Hepatocyte (in vitro differentiated cells): ENCODE measurements around the gene DYRK2. TPM values are rescaled to one million over a fixed set of nuclear protein-coding genes. Genes with fewer than 3 reads are reported as not detected.

Experiments used
- DNase-seq: peaks from one replicate; pipeline ENCODE4 v3.0.0-alpha.2; 2016; ENCODE audit warnings: low spot score
- H2AFZ ChIP-seq: fragments of 200-600 bp; sonication (generic); 2 replicates; pipeline ENCODE4 v1.6.0; 2016; ENCODE audit warnings: antibody characterized with exemption, mild to moderate bottlenecking
- H3K27ac ChIP-seq: fragments of 200-600 bp; sonication (generic); 2 replicates; pipeline ENCODE4 v1.5.1; 2016; ENCODE audit warnings: mild to moderate bottlenecking
- H3K27me3 ChIP-seq: fragments of 200-600 bp; sonication (generic); 2 replicates; pipeline ENCODE4 v1.6.1; 2016
- H3K36me3 ChIP-seq: fragments of 200-600 bp; sonication (generic); replicated peaks from 2 replicates; pipeline ENCODE4 v1.5.1; 2016; ENCODE audit warnings: low read depth; ENCODE audit not compliant: insufficient read depth
- H3K4me1 ChIP-seq: fragments of 200-600 bp; sonication (generic); 2 replicates; pipeline ENCODE4 v1.5.1; 2016; ENCODE audit warnings: mild to moderate bottlenecking, moderate library complexity; ENCODE audit not compliant: insufficient read depth
- H3K4me2 ChIP-seq: fragments of 200-600 bp; sonication (generic); 2 replicates; pipeline ENCODE4 v1.6.0; 2016
- H3K4me3 ChIP-seq: fragments of 200-600 bp; sonication (generic); 2 replicates; pipeline ENCODE4 v1.5.1; 2016; ENCODE audit warnings: mild to moderate bottlenecking
- H3K79me2 ChIP-seq: fragments of 200-600 bp; sonication (generic); 2 replicates; pipeline ENCODE4 v1.6.0; 2017; ENCODE audit warnings: mild to moderate bottlenecking
- H3K9me2 ChIP-seq: fragments of 200-600 bp; sonication (generic); replicated peaks from 2 replicates; pipeline ENCODE4 v1.6.0; 2017; ENCODE audit warnings: mild to moderate bottlenecking; ENCODE audit not compliant: insufficient read depth
- H3K9me3 ChIP-seq: fragments of 200-600 bp; sonication (generic); 2 replicates; pipeline ENCODE4 v1.5.1; 2016; ENCODE audit warnings: low read depth, mild to moderate bottlenecking
- H4K20me1 ChIP-seq: fragments of 200-600 bp; sonication (generic); 2 replicates; pipeline ENCODE4 v1.6.0; 2016; ENCODE audit warnings: mild to moderate bottlenecking; ENCODE audit not compliant: insufficient read depth, poor library complexity, severe bottlenecking
- EZH2 ChIP-seq: fragments of 200-600 bp; sonication (generic); IDR thresholded peaks from 2 replicates; pipeline ENCODE4 v1.6.1; 2016; ENCODE audit warnings: antibody characterized with exemption, mild to moderate bottlenecking, borderline replicate concordance
- EZH2phosphoT487 ChIP-seq: fragments of 200-600 bp; sonication (generic); IDR thresholded peaks from one replicate; pipeline ENCODE4 v1.6.1; 2018; ENCODE audit warnings: antibody characterized with exemption, mild to moderate bottlenecking, low read depth, moderate library complexity; ENCODE audit not compliant: unreplicated experiment, severe bottlenecking
- WGBS: methylation state at CpG from one replicate; pipeline ENCODE4 v1.1.6; 2016; ENCODE audit warnings: low lambda C conversion rate; ENCODE audit errors: missing lambda C conversion rate; 5-methylcytosine and 5-hydroxymethylcytosine counted together
- polyA plus RNA-seq: library from polyadenylated mRNA; unstranded; fragments of >200 nt; fragmentation: Nextera tagmentation; extraction: Ambion mirVana; gene quantifications from 2 replicates; pipeline ENCODE4 v1.2.1, GENCODE V29; 2016
- total RNA-seq: library from RNA; depleted of rRNA; stranded (reverse); fragments of >200 nt; gene quantifications from 2 replicates; pipeline ENCODE4 v1.2.3, GENCODE V29; 2014
- TF ChIP-seq, protein P1 (sequence below): fragments of 200-600 bp; sonication (generic); IDR thresholded peaks from 2 replicates; pipeline ENCODE4 v1.5.1; 2016; ENCODE audit warnings: antibody characterized with exemption, mild to moderate bottlenecking; ENCODE audit not compliant: poor library complexity

Gene DYRK2
- total and polyA plus RNA-seq, 2 experiments from 2014 or later, result 18.4 to 39.2 TPM

DNA sequence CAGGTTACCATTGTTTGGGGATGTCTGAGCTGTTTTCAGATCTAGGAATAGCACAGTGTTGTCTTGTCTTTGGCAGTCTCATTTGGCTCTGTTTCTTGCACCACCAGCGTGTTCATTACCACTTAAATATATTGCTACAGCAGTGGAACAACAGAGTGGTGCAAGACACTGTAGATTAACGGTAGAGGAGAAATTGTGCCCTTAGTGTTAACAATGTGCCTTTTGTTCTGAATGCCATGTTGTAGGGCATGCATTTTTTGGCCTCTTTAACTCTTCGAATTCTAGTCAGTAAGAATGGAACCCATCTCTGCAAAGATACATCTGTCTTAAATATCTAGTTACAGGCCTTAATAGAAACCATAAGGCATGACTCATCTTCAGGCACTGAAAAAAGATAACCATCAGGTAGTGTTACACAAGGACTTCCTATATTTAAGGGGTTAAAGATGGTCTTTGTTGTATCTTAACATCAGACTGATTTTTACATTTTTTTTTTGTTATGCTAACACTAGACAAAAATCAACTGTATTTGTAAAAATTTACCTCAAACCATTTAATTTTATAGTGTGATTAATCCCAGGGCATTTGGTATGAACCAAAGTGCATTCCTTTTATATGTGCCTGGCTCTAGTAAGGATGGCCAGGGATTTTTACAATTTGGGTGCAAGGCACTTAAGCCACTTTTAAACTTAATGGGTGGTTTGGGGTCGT lies 12.9 kb downstream of the DYRK2 start:
- H3K4me3 ChIP-seq, result no peak overlapping the region
- H3K9me2 ChIP-seq, result no peaks in the 10 kb centered on the region
- peak overlapping the region; percentile 29 for H3K27ac ChIP-seq
- no peak overlapping the region for H3K4me2 ChIP-seq
- no peaks in the 10 kb centered on the region for H3K4me1 ChIP-seq
- H3K79me2 ChIP-seq, result peaks cover 84% of the 10 kb centered on the region
- H3K9me3 ChIP-seq, result no peaks in the 10 kb centered on the region
- peaks cover 40% of the 10 kb centered on the region for H4K20me1 ChIP-seq
- TF ChIP-seq EZH2 (no peak), EZH2phosphoT487 (no peak)
- TF ChIP-seq, protein P1, sequence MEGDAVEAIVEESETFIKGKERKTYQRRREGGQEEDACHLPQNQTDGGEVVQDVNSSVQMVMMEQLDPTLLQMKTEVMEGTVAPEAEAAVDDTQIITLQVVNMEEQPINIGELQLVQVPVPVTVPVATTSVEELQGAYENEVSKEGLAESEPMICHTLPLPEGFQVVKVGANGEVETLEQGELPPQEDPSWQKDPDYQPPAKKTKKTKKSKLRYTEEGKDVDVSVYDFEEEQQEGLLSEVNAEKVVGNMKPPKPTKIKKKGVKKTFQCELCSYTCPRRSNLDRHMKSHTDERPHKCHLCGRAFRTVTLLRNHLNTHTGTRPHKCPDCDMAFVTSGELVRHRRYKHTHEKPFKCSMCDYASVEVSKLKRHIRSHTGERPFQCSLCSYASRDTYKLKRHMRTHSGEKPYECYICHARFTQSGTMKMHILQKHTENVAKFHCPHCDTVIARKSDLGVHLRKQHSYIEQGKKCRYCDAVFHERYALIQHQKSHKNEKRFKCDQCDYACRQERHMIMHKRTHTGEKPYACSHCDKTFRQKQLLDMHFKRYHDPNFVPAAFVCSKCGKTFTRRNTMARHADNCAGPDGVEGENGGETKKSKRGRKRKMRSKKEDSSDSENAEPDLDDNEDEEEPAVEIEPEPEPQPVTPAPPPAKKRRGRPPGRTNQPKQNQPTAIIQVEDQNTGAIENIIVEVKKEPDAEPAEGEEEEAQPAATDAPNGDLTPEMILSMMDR, result no peak
- H2AFZ ChIP-seq, result no peak overlapping the region
- WGBS, result 57% methylated on average over 4 of the region's 4 CpGs
- H3K27me3 ChIP-seq, result no peaks in the 10 kb centered on the region
- no peaks in the 10 kb centered on the region for H3K36me3 ChIP-seq
- no peak for DNase-seq

DNA sequence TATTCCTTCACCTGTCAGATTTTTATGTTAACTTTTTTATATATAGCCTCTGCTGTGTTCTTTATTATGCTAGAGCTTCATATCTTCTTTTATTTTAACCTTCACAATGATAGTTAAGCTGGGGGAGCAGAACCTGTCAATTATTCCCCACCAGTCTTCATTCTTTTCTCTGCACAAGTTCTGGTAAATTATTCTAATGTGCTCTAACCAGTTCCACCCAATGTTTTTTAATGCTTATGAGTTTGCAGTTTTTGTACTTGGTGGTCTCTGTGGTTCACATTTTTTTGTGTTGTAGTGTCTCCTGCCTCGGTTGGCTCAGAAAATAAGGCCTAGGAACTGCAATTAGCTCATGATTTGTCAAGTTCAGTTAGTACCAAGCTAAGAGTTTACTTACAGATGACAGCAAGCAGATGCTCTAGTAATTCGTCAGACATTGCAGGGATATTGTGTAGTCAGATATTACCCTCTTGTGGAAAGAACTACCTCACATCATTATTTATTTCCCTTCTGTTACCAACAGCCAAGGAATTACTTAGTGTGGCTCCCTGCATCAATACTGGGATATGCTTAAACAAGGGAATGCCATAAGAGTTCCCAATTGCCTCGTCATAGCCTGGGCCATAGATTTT lies 14.5 kb downstream of the DYRK2 start:
- H3K36me3 ChIP-seq, result no peaks in the 10 kb centered on the region
- no peaks in the 10 kb centered on the region for H3K4me1 ChIP-seq
- WGBS, result 76% methylated on average over 3 of the region's 3 CpGs
- H3K79me2 ChIP-seq, result peaks cover 68% of the 10 kb centered on the region
- H3K9me2 ChIP-seq, result no peaks in the 10 kb centered on the region
- H3K27me3 ChIP-seq, result no peaks in the 10 kb centered on the region
- H3K4me2 ChIP-seq, result no peak overlapping the region
- TF ChIP-seq EZH2 (no peak), EZH2phosphoT487 (no peak)
- H2AFZ ChIP-seq, result no peak overlapping the region
- H4K20me1 ChIP-seq, result peaks cover 35% of the 10 kb centered on the region
- H3K27ac ChIP-seq, result no peak overlapping the region
- no peak for DNase-seq
- H3K4me3 ChIP-seq, result no peak overlapping the region
- no peaks in the 10 kb centered on the region for H3K9me3 ChIP-seq

DNA sequence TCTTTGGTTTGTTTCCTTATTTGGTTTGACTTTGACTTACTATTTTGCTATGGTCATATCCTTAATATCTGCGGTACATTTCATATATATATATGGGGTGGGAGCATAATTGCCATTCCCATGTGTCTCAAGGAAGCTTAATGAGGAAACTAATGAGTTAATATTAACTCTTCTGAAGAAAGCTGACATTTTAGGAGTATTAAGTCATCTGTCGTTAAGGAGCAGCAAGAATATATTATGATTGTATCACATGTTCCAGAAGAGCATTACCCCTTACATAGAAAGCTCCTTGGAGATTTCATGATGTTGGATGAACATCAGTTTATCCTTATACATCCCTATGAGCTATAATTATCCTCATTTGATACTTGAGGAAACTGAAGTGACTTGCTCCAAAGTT lies 15.6 kb downstream of the DYRK2 start:
- 85% methylated on average over 2 of the region's 2 CpGs for WGBS
- H3K27me3 ChIP-seq, result no peaks in the 10 kb centered on the region
- no peaks in the 10 kb centered on the region for H3K9me2 ChIP-seq
- H3K9me3 ChIP-seq, result no peaks in the 10 kb centered on the region
- no peaks in the 10 kb centered on the region for H3K4me1 ChIP-seq
- no peak overlapping the region for H2AFZ ChIP-seq
- no peaks in the 10 kb centered on the region for H3K36me3 ChIP-seq
- no peak for DNase-seq
- no peak overlapping the region for H3K4me2 ChIP-seq
- H3K27ac ChIP-seq, result no peak overlapping the region
- H3K79me2 ChIP-seq, result peaks cover 57% of the 10 kb centered on the region
- peaks cover 30% of the 10 kb centered on the region for H4K20me1 ChIP-seq
- TF ChIP-seq EZH2 (no peak), EZH2phosphoT487 (no peak)
- TF ChIP-seq, protein P1, result no peak
- H3K4me3 ChIP-seq, result no peak overlapping the region

DNA sequence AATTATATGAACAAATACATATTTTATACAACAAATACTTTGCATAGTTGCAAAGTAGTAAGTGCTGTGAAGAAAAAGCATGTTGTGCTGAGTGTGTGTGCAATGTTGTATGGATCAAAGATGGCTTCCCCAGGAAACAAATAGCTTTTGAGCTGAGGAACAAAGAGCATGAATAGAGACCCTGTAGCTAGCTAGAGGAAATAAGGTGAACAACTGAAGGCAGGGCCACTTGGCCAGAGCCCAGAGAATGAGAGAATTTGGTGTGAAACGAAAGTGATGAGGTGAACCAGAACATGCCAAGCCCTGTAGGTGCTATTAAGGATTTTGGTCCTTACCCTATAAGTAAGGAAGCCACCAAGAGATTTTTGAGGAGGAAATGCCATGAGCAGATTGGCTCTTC lies 17.1 kb downstream of the DYRK2 start:
- H2AFZ ChIP-seq, result no peak overlapping the region
- H3K9me2 ChIP-seq, result no peaks in the 10 kb centered on the region
- H3K79me2 ChIP-seq, result peaks cover 42% of the 10 kb centered on the region
- no peaks in the 10 kb centered on the region for H3K36me3 ChIP-seq
- H3K4me2 ChIP-seq, result no peak overlapping the region
- no peaks in the 10 kb centered on the region for H3K4me1 ChIP-seq
- H3K27me3 ChIP-seq, result no peaks in the 10 kb centered on the region
- no peak for TF ChIP-seq EZH2
- TF ChIP-seq, protein P1, result no peak
- TF ChIP-seq EZH2phosphoT487, result no peak
- H4K20me1 ChIP-seq, result peaks cover 18% of the 10 kb centered on the region
- WGBS, result 94% methylated on average over 1 of the region's 1 CpG
- no peak overlapping the region for H3K4me3 ChIP-seq
- no peak overlapping the region for H3K27ac ChIP-seq
- DNase-seq, result no peak
- no peaks in the 10 kb centered on the region for H3K9me3 ChIP-seq
